BE2C (cell line): ENCODE data around the gene BMP6.
A peak's percentile ranks its signal among the peaks of the same experiment; 100 is the strongest.

Experiments used
- DNase-seq: peaks from one replicate; pipeline ENCODE4 v3.0.0-alpha.2; 2020
- H3K27me3 ChIP-seq: fragments of 250-450 bp; sonication (Bioruptor Pico); 2 replicates; pipeline ENCODE4 v1.5.1; 2020; ENCODE audit warnings: mild to moderate bottlenecking
- H3K36me3 ChIP-seq: fragments of 250-450 bp; sonication (Bioruptor Pico); 2 replicates; pipeline ENCODE4 v1.5.1; 2020; ENCODE audit warnings: mild to moderate bottlenecking
- H3K4me1 ChIP-seq: fragments of 250-450 bp; sonication (Bioruptor Pico); 2 replicates; pipeline ENCODE4 v1.5.1; 2020
- H3K4me3 ChIP-seq: 2 replicates; pipeline ENCODE4 v1.5.1; 2011; ENCODE audit warnings: low read depth, low read length
- H3K9me3 ChIP-seq: fragments of 250-450 bp; sonication (Bioruptor Pico); 2 replicates; pipeline ENCODE4 v1.5.1; 2020
- TF ChIP-seq, protein P1 (sequence below): IDR thresholded peaks from 2 replicates; pipeline ENCODE4 v1.5.1; 2012; ENCODE audit warnings: mild to moderate bottlenecking, low read depth, low read length

Gene BMP6

DNA sequence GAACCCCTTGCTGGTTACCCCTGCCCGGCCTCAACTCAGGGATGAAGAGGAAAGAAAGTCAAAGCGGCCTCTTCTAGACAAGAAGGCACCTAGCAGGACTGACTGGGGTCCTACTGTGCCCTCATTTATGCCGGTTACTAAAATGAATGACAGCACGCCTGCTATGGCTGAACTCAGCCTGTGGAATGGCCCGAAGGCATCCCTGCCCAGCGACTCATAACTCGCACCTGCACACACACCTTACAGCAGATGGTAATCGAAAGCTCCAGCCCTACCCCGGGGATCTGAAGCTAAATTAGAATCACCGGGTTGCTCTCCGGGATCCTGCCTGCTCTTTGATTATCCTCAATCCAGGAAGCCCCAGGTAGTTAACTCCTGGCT, 185.4 kb downstream of the BMP6 start:
- Histone ChIP-seq H3K4me1 (peaks cover 6% of the 10 kb centered on the region), H3K4me3 (peak overlapping the region; percentile 57), H3K9me3 (no peaks in the 10 kb centered on the region), H3K27me3 (no peaks in the 10 kb centered on the region; the same call in 1 of the 2 replicates), H3K36me3 (peaks cover 8% of the 10 kb centered on the region)
- TF ChIP-seq, protein P1, sequence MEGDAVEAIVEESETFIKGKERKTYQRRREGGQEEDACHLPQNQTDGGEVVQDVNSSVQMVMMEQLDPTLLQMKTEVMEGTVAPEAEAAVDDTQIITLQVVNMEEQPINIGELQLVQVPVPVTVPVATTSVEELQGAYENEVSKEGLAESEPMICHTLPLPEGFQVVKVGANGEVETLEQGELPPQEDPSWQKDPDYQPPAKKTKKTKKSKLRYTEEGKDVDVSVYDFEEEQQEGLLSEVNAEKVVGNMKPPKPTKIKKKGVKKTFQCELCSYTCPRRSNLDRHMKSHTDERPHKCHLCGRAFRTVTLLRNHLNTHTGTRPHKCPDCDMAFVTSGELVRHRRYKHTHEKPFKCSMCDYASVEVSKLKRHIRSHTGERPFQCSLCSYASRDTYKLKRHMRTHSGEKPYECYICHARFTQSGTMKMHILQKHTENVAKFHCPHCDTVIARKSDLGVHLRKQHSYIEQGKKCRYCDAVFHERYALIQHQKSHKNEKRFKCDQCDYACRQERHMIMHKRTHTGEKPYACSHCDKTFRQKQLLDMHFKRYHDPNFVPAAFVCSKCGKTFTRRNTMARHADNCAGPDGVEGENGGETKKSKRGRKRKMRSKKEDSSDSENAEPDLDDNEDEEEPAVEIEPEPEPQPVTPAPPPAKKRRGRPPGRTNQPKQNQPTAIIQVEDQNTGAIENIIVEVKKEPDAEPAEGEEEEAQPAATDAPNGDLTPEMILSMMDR = no peak
- no peak for DNase-seq

DNA sequence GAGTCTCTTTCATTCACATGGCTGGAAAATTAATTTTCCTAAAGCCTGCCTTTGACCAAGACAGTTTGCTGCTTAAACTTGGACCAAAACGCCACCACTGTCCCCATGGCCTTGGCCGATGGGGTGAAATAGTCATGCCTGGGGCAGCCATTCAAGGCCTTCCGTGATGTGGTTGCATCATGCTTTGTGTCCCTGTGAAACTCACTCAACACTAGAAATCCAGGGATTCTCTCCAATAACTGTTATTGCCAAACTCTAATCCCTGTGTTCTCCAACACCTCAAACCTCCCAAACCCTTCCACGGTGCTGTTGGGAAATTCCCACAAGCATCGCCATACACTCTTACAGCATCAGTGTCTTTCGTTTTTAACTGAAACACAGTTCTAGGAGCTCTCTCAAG, 186.1 kb downstream of the BMP6 start:
- peaks cover 6% of the 10 kb centered on the region for H3K4me1 ChIP-seq
- TF ChIP-seq, protein P1 = no peak

DNA sequence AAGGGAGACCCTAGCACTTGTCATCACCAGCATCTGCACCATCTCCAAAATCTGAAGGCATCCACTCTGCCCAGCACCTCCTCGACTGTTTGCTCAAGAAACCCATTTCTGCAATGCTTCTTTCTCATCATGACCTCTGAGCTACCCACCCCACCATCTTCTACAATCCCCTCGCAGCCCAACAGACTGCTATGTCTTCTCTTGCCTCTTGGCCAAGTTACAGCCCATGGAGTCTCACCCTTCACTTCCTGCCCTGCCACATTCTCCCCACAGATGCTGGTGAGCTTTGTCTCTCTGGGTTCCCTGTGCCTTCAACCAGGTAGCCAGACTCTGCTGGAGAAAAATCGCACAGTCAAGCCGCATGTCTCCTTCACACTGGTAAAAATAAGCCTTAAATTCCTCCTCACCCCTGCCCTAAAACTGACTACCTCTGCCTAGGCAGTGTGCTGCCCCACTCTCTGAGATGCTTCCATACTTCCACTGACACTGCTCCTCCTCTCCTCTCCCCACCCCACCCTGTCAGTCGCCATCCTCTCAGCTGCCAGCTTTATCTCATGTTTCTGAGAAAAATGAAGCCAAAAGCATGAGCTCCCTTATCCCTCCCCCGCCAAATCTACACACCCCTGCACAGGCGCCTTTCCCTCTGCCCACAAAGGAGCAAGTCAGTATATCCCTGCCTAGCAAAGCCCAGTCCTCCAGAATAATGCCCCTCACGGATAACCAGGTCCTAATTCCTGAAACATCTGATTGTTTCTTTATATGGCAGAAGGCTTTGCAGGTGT, 187.0 kb downstream of the BMP6 start:
- TF ChIP-seq, protein P1 = no peak
- Histone ChIP-seq H3K36me3 (no peaks in the 10 kb centered on the region), H3K4me3 (no peak overlapping the region), H3K27me3 (no peaks in the 10 kb centered on the region; the same call in 1 of the 2 replicates), H3K9me3 (no peaks in the 10 kb centered on the region), H3K4me1 (peaks cover 6% of the 10 kb centered on the region)
- DNase-seq = no peak

More for the DNA sequence above, 186.1 kb downstream of the BMP6 start:
- Histone ChIP-seq H3K4me3 (no peak overlapping the region), H3K27me3 (no peaks in the 10 kb centered on the region; the same call in 1 of the 2 replicates), H3K36me3 (peaks cover 8% of the 10 kb centered on the region), H3K9me3 (no peaks in the 10 kb centered on the region)
- DNase-seq = no peak

- no peaks in the 10 kb centered on the region for H3K36me3 ChIP-seq
These were observed 188.4 kb downstream of the BMP6 start for GRCh38 chr6:7914311-7914710.

GRCh38 chr6:7914991-7915789, 189.3 kb downstream of the BMP6 start:
- peaks cover 6% of the 10 kb centered on the region for H3K4me1 ChIP-seq
- H3K36me3 ChIP-seq = no peaks in the 10 kb centered on the region
- peak; percentile 66 for DNase-seq
- H3K27me3 ChIP-seq = no peaks in the 10 kb centered on the region
- no peak overlapping the region for H3K4me3 ChIP-seq
- no peaks in the 10 kb centered on the region for H3K9me3 ChIP-seq
- TF ChIP-seq, protein P1 = no peak

More at GRCh38 chr6:7914311-7914710, 188.4 kb downstream of the BMP6 start:
- Histone ChIP-seq H3K27me3 (no peaks in the 10 kb centered on the region; the same call in 1 of the 2 replicates), H3K9me3 (no peaks in the 10 kb centered on the region), H3K4me1 (peaks cover 6% of the 10 kb centered on the region), H3K4me3 (no peak overlapping the region)
- TF ChIP-seq, protein P1 = no peak
- no peak for DNase-seq
